K562 (cell line): ENCODE results near the gene PARD3. TPM values are rescaled to one million over a fixed set of nuclear protein-coding genes. Genes with fewer than 3 reads are reported as not detected.

ENCODE experiments used
- ATAC-seq: fragments of 200-7000 bp; cut with Tn5 transposase; 3 replicates; pipeline ENCODE4 v1.9.1; 2020; ENCODE audit warnings: moderate library complexity
- BruUV-seq: library from RNA; stranded (reverse); fragments of 400-500 nt; replicated peaks from 2 replicates; lab custom pipeline; 2021; lab: Mats Ljungman, UMichigan
- CTCF ChIA-PET: fragments of 300-600 bp; formaldehyde crosslinking; extraction: SDS; loops from one replicate; lab custom pipeline; 2021; ENCODE audit warnings: low intra/inter-chr PET ratio; lab: Yijun Ruan, JAX
- POLR2A ChIA-PET: fragments of 300-600, 350-650 bp; sonication (Branson Sonifier 250); formaldehyde crosslinking; extraction: SDS; loops from one replicate; lab custom pipeline; 2021; ENCODE audit warnings: antibody characterized with exemption, inconsistent platforms; lab: Yijun Ruan, JAX
- DNase-seq, 4 experiments: peaks; one replicate each; pipeline versions ENCODE4 v3.0.0 to v3.0.0-alpha.2; 2011 to 2018; ENCODE audit warnings: low spot score in 3 of 4, mixed read lengths in 3 of 4; ENCODE audit errors: extremely low read depth in 1 of 4
- FAIRE-seq: peaks from 2 replicates; lab custom pipeline; 2011; peaks lifted over from hg19 to GRCh38; lab: Jason Lieb, UNC
- H2AFZ ChIP-seq: 2 replicates; pipeline ENCODE4 v1.6.0; 2011; ENCODE audit warnings: low read depth, low read length, control low read depth, inconsistent platforms
- H3K27ac ChIP-seq: fragments of 200-600 bp; 3 replicates; pipeline ENCODE4 v1.8.0; 2011; ENCODE audit warnings: low read depth, mild to moderate bottlenecking, control low read depth, inconsistent platforms, low read length, moderate library complexity, mixed read lengths; ENCODE audit errors: extremely low read depth
- H3K27me3 ChIP-seq, 2 experiments: fragments of 300-600 bp in 1 of 2; 2 replicates in 1 of 2; 3 replicates in 1 of 2; pipeline versions ENCODE4 v1.6.0 to v1.8.0; 2011; ENCODE audit warnings: inconsistent platforms in 2 of 2, low read length in 2 of 2, mild to moderate bottlenecking in 1 of 2, mixed read lengths in 1 of 2, moderate library complexity in 1 of 2; ENCODE audit not compliant: control insufficient read depth in 2 of 2, insufficient read depth in 2 of 2
- H3K36me3 ChIP-seq: fragments of 300-600 bp; 3 replicates; pipeline ENCODE4 v1.8.0; 2011; ENCODE audit warnings: mild to moderate bottlenecking, low read length, inconsistent platforms; ENCODE audit not compliant: control insufficient read depth, insufficient read depth
- H3K4me1 ChIP-seq, 2 experiments: fragments of 200-600 bp in 1 of 2; replicated peaks in 1 of 2; 2 replicates in 1 of 2; 3 replicates in 1 of 2; pipeline versions ENCODE4 v1.5.1 to v1.8.0; 2011; ENCODE audit warnings: inconsistent platforms in 2 of 2, low read length in 2 of 2, mild to moderate bottlenecking in 1 of 2, mixed read lengths in 1 of 2, moderate library complexity in 1 of 2; ENCODE audit not compliant: control insufficient read depth in 2 of 2, insufficient read depth in 2 of 2
- H3K4me2 ChIP-seq: 2 replicates; pipeline ENCODE4 v1.6.1; 2011; ENCODE audit warnings: low read length, control low read depth, inconsistent platforms, mixed read lengths; ENCODE audit not compliant: insufficient read depth
- H3K4me3 ChIP-seq: fragments of 200-600 bp; sonication (generic), shearing (Covaris generic); 2 replicates; pipeline ENCODE4 v1.5.1; 2016; ENCODE audit warnings: control low read depth, inconsistent platforms
- H3K79me2 ChIP-seq: fragments of 200-600 bp; 3 replicates; pipeline ENCODE4 v1.8.0; 2011; ENCODE audit warnings: low read length, inconsistent platforms; ENCODE audit not compliant: control insufficient read depth, insufficient read depth
- H3K9ac ChIP-seq, 2 experiments: 2 replicates each; pipeline versions ENCODE4 v1.6.0 to v1.6.1; 2011; ENCODE audit warnings: low read depth in 2 of 2, low read length in 2 of 2, control low read depth in 1 of 2, inconsistent platforms in 1 of 2, mild to moderate bottlenecking in 1 of 2, mixed read lengths in 1 of 2; ENCODE audit not compliant: insufficient read depth in 1 of 2
- H3K9me1 ChIP-seq: one replicate; pipeline ENCODE4 v1.6.0; 2011; ENCODE audit warnings: inconsistent platforms, mild to moderate bottlenecking, low read length, moderate library complexity; ENCODE audit not compliant: control insufficient read depth, insufficient read depth
- H3K9me3 ChIP-seq: replicated peaks from 2 replicates; pipeline ENCODE4 v1.5.1; 2011; ENCODE audit warnings: low read depth, low read length, inconsistent platforms; ENCODE audit not compliant: control insufficient read depth, insufficient read depth
- H4K20me1 ChIP-seq: replicated peaks from 2 replicates; pipeline ENCODE4 v1.6.1; 2011; ENCODE audit warnings: low read length, inconsistent platforms, mixed read lengths; ENCODE audit not compliant: control insufficient read depth, insufficient read depth
- FOXJ3 ChIP-seq: sonication (generic); formaldehyde crosslinking; IDR thresholded peaks from 2 replicates; pipeline ENCODE4 v1.4.0; 2020; ENCODE audit warnings: mild to moderate bottlenecking, missing genetic modification reagents
- HCFC1 ChIP-seq: IDR thresholded peaks from 2 replicates; pipeline ENCODE4 v1.6.1; 2012; ENCODE audit warnings: low read depth, low read length, improper control_type of control experiment
- STAG1 ChIP-seq: sonication (generic); formaldehyde crosslinking; IDR thresholded peaks from 2 replicates; pipeline ENCODE4 v1.5.0; 2020; ENCODE audit warnings: missing genetic modification reagents, borderline replicate concordance
- TAF15 ChIP-seq: fragments of 200-400 bp; formaldehyde crosslinking; IDR thresholded peaks from 2 replicates; pipeline ENCODE4 v1.6.1; 2017; ENCODE audit warnings: mild to moderate bottlenecking, low read depth, low read length, moderate library complexity
- ZKSCAN8 ChIP-seq: fragments of 200-800 bp; sonication (Bioruptor generic); IDR thresholded peaks from 2 replicates; pipeline ENCODE4 v1.6.1; 2016; ENCODE audit warnings: missing genetic modification characterization, missing compliant biosample characterization
- ZNF584 ChIP-seq: fragments of 200-800 bp; sonication (Bioruptor generic); IDR thresholded peaks from 2 replicates; pipeline ENCODE4 v1.6.1; 2016; ENCODE audit warnings: low read depth, mild to moderate bottlenecking, missing genetic modification characterization, missing compliant biosample characterization
- ZNF644 ChIP-seq: fragments of 200-800 bp; sonication (Bioruptor generic); IDR thresholded peaks from 2 replicates; pipeline ENCODE4 v1.6.1; 2016; ENCODE audit warnings: low read depth, missing genetic modification characterization, missing compliant biosample characterization
- ZNF695 ChIP-seq: fragments of 450-650 bp; formaldehyde crosslinking; IDR thresholded peaks from 2 replicates; pipeline ENCODE4 v1.4.0; 2020; ENCODE audit warnings: mild to moderate bottlenecking, moderate library complexity
- ZNF785 ChIP-seq: fragments of 250-450 bp; sonication (Bioruptor Pico); IDR thresholded peaks from 2 replicates; pipeline ENCODE4 v1.4.0; 2020; ENCODE audit warnings: mild to moderate bottlenecking
- WGBS: fragments of 100-300 bp; shearing (Covaris generic); methylation state at CpG from one replicate; pipeline ENCODE4 v1.1.6; 2016; ENCODE audit warnings: low coverage, mixed read lengths; ENCODE audit not compliant: insufficient coverage; ENCODE audit errors: missing lambda C conversion rate; 5-methylcytosine and 5-hydroxymethylcytosine counted together
- in situ Hi-C: fragments of 300-500 bp; cut with MboI; formaldehyde crosslinking; loops from 4 replicates; pipeline ENCODE4 v1.15.0; 2018; ENCODE audit warnings: inconsistent platforms, mixed read lengths
- intact Hi-C: fragments of 100-400 bp; cut with micrococcal nuclease; formaldehyde crosslinking; loops from 2 replicates; pipeline ENCODE4 v1.14.2; 2022
- polyA plus RNA-seq, 8 experiments: library from polyadenylated mRNA; depleted of rRNA in 4 of 8; stranded (reverse) in 5 of 8; unstranded in 3 of 8; fragments of >200 nt; fragmentation: Nextera tagmentation in 2 of 8; fragmentation: Illumina TruSeq in 1 of 8; extraction: Ambion mirVana in 2 of 8; extraction: Trizol in 1 of 8; gene quantifications; 2 replicates each; pipeline versions ENCODE4 v1.2.1 to v1.2.3, GENCODE V29; 2011 to 2014; ENCODE audit warnings: inconsistent platforms in 1 of 8, missing spikeins in 1 of 8
- total RNA-seq, 7 experiments: library from RNA; depleted of rRNA in 6 of 7; stranded (reverse); fragments of >200 nt in 6 of 7; fragmentation: Illumina TruSeq in 2 of 7; extraction: Trizol in 2 of 7; gene quantifications; 2 replicates each; pipeline versions ENCODE4 v1.2.1 to v1.2.3, GENCODE V29; 2011 to 2021; ENCODE audit warnings: low replicate concordance in 1 of 7
- TF ChIP-seq, protein P1 (sequence below), 2 experiments: IDR thresholded peaks; 2 replicates each; pipeline ENCODE4 v1.6.1; 2011; ENCODE audit warnings: borderline replicate concordance in 1 of 2, control low read depth in 1 of 2, low read depth in 1 of 2, low read length in 1 of 2, mild to moderate bottlenecking in 1 of 2, mixed read lengths in 1 of 2, moderate library complexity in 1 of 2; ENCODE audit not compliant: insufficient read depth in 1 of 2, insufficient read length in 1 of 2, poor library complexity in 1 of 2, severe bottlenecking in 1 of 2; ENCODE audit errors: extremely low read depth in 1 of 2
- TF ChIP-seq, protein P2 (sequence below): fragments of 450-650 bp; IDR thresholded peaks from 2 replicates; pipeline ENCODE4 v1.6.1; 2016
- TF ChIP-seq, protein P3 (sequence below): sonication (generic); formaldehyde crosslinking; IDR thresholded peaks from 2 replicates; pipeline ENCODE4 v1.8.0; 2022; ENCODE audit warnings: missing genetic modification reagents, mild to moderate bottlenecking, borderline replicate concordance

Gene PARD3
- total and polyA plus RNA-seq, 9 of the 15 experiments (the other 6 are each of a cell fraction or from before 2014, with no cell fraction given) = 2.7 to 11.7 (median 7.7) TPM

DNA sequence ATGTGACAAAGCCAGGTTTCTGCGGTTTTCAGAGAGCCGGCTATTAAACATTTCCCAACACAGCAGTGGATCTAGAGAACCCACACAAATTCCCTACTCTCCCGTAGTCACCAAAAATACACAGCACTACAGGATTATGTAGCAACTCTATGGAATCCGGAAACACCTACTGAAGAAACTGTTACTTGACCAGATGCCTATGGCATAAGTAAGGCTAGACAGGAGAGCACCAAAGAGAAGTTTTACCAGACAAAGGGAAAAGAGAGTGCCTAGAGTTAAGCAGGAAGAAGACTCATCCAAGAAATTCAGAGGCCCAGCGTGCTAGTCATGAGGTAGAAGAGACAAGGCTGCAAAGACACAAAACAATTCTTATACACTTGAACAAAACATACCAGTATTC, 321.1 kb downstream of the PARD3 start:
- Histone ChIP-seq H4K20me1 (no peaks in the 10 kb centered on the region), H3K4me1 (no peaks in the 10 kb centered on the region), H3K36me3 (no peaks in the 10 kb centered on the region), H3K27me3 (no peaks in the 10 kb centered on the region), H3K4me2 (no peak overlapping the region), H2AFZ (no peak overlapping the region), H3K27ac (no peak overlapping the region), H3K9me3 (no peaks in the 10 kb centered on the region), H3K79me2 (no peaks in the 10 kb centered on the region)
- no peak for FAIRE-seq
- CTCF ChIA-PET = no interaction called here
- no peak for DNase-seq
- POLR2A ChIA-PET = no interaction called here
- WGBS = 13% methylated on average over 5 of the region's 5 CpGs
- in situ Hi-C loops = no loop called here
- intact Hi-C loops = no loop called here
- ATAC-seq = no peak
- TF ChIP-seq HCFC1 (no peak), ZNF785 (no peak), ZNF584 (CRISPR knock-in tag) (no peak), FOXJ3 (CRISPR knock-in tag) (no peak), TAF15 (no peak), STAG1 (CRISPR knock-in tag) (no peak), ZNF644 (tag) (no peak), ZNF695 (no peak), ZKSCAN8 (CRISPR knock-in tag) (no peak)
- TF ChIP-seq, protein P1, sequence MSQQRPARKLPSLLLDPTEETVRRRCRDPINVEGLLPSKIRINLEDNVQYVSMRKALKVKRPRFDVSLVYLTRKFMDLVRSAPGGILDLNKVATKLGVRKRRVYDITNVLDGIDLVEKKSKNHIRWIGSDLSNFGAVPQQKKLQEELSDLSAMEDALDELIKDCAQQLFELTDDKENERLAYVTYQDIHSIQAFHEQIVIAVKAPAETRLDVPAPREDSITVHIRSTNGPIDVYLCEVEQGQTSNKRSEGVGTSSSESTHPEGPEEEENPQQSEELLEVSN (IDR thresholded peaks at IDR 0.05; ENCODE audit: borderline replicate concordance in 1 of 2, extremely low read depth in 1 of 2, insufficient read depth in 1 of 2, insufficient read length in 1 of 2, low read depth in 1 of 2, low read length in 1 of 2, poor library complexity in 1 of 2, severe bottlenecking in 1 of 2) = no peak
- TF ChIP-seq, protein P2, sequence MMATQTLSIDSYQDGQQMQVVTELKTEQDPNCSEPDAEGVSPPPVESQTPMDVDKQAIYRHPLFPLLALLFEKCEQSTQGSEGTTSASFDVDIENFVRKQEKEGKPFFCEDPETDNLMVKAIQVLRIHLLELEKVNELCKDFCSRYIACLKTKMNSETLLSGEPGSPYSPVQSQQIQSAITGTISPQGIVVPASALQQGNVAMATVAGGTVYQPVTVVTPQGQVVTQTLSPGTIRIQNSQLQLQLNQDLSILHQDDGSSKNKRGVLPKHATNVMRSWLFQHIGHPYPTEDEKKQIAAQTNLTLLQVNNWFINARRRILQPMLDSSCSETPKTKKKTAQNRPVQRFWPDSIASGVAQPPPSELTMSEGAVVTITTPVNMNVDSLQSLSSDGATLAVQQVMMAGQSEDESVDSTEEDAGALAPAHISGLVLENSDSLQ = no peak
- TF ChIP-seq, protein P3, sequence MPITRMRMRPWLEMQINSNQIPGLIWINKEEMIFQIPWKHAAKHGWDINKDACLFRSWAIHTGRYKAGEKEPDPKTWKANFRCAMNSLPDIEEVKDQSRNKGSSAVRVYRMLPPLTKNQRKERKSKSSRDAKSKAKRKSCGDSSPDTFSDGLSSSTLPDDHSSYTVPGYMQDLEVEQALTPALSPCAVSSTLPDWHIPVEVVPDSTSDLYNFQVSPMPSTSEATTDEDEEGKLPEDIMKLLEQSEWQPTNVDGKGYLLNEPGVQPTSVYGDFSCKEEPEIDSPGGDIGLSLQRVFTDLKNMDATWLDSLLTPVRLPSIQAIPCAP (CRISPR knock-in tag) = no peak
- TF ChIP-seq, all 486 proteins: peak for 0
- BruUV-seq = no TSS peak
- Histone ChIP-seq H3K4me3 (no peak overlapping the region), H3K9ac (no peak overlapping the region), H3K9me1 (no peaks in the 10 kb centered on the region)
